Loucy (cell line): ENCODE results near the gene NCOR2.

Experiments
- H2AFZ ChIP-seq: fragments of 200-600 bp; sonication (generic); 2 replicates; pipeline ENCODE4 v1.6.0; 2016; ENCODE audit warnings: antibody characterized with exemption, mild to moderate bottlenecking, low read length, moderate library complexity
- H3F3A ChIP-seq: fragments of 200-600 bp; 2 replicates; pipeline ENCODE4 v1.6.0; 2016; ENCODE audit warnings: antibody characterized with exemption, low read depth, mild to moderate bottlenecking
- H3K27me3 ChIP-seq: fragments of 200-600 bp; sonication (generic); 2 replicates; pipeline ENCODE4 v1.6.1; 2014; ENCODE audit warnings: low read length, mild to moderate bottlenecking; ENCODE audit not compliant: insufficient read depth, poor library complexity, severe bottlenecking
- H3K36me3 ChIP-seq: fragments of 200-600 bp; sonication (generic); 2 replicates; pipeline ENCODE4 v1.6.1; 2016; ENCODE audit warnings: low read length; ENCODE audit not compliant: insufficient read depth
- H3K4me1 ChIP-seq: fragments of 200-600 bp; sonication (generic); 2 replicates; pipeline ENCODE4 v1.5.1; 2014; ENCODE audit warnings: low read length, mild to moderate bottlenecking; ENCODE audit not compliant: insufficient read depth, poor library complexity, severe bottlenecking
- H3K4me2 ChIP-seq: fragments of 200-600 bp; sonication (generic); 2 replicates; pipeline ENCODE4 v1.6.0; 2014; ENCODE audit warnings: antibody characterized with exemption, low read length, low read depth, mild to moderate bottlenecking; ENCODE audit not compliant: poor library complexity, severe bottlenecking
- H3K4me3 ChIP-seq: fragments of 200-600 bp; sonication (generic); 2 replicates; pipeline ENCODE4 v1.5.1; 2014; ENCODE audit warnings: low read length, mild to moderate bottlenecking, mixed read lengths; ENCODE audit not compliant: poor library complexity, severe bottlenecking
- H3K79me2 ChIP-seq: fragments of 200-600 bp; sonication (generic); 2 replicates; pipeline ENCODE4 v1.6.1; 2014; ENCODE audit warnings: low read length; ENCODE audit not compliant: insufficient read depth
- H3K9ac ChIP-seq: fragments of 200-600 bp; sonication (generic); 2 replicates; pipeline ENCODE4 v1.6.0; 2014; ENCODE audit warnings: mild to moderate bottlenecking, low read depth, low read length, moderate library complexity; ENCODE audit not compliant: poor library complexity, severe bottlenecking
- H3K9me2 ChIP-seq: fragments of 200-600 bp; sonication (generic); replicated peaks from 2 replicates; pipeline ENCODE4 v1.6.1; 2016; ENCODE audit warnings: low read depth, low read length, mixed read lengths
- H3K9me3 ChIP-seq: fragments of 200-600 bp; sonication (generic); 2 replicates; pipeline ENCODE4 v1.6.1; 2014; ENCODE audit warnings: mild to moderate bottlenecking, antibody characterized with exemption, low read length, low read depth; ENCODE audit not compliant: insufficient read depth
- H4K20me1 ChIP-seq: fragments of 200-600 bp; sonication (generic); 2 replicates; pipeline ENCODE4 v1.6.0; 2014; ENCODE audit warnings: antibody characterized with exemption, low read length, mild to moderate bottlenecking; ENCODE audit not compliant: insufficient read depth, poor library complexity, severe bottlenecking
- CTCF ChIP-seq: fragments of 200-600 bp; sonication (generic); conservative IDR thresholded peaks from 2 replicates; pipeline ENCODE4 v1.5.1; 2014; ENCODE audit warnings: mild to moderate bottlenecking, antibody characterized with exemption, low read length
- EZH2phosphoT487 ChIP-seq: fragments of 200-600 bp; IDR thresholded peaks from 2 replicates; pipeline ENCODE4 v1.6.1; 2018; ENCODE audit warnings: antibody characterized with exemption, mild to moderate bottlenecking, moderate library complexity, borderline replicate concordance

NCOR2 gene

GRCh38 chr12:124525927-124526692, 41.3 kb downstream of the NCOR2 start:
- H3F3A ChIP-seq: no peaks in the 10 kb centered on the region
- H3K27me3 ChIP-seq: no peaks in the 10 kb centered on the region
- no peak overlapping the region for H2AFZ ChIP-seq
- H3K9me3 ChIP-seq: no peaks in the 10 kb centered on the region
- no peak overlapping the region for H3K9ac ChIP-seq
- peaks cover 25% of the 10 kb centered on the region for H4K20me1 ChIP-seq
- H3K79me2 ChIP-seq: peaks cover 68% of the 10 kb centered on the region
- no peak for TF ChIP-seq EZH2phosphoT487
- TF ChIP-seq CTCF: no peak
- no peak overlapping the region for H3K4me2 ChIP-seq
- no peaks in the 10 kb centered on the region for H3K9me2 ChIP-seq
- H3K4me1 ChIP-seq: no peaks in the 10 kb centered on the region
- H3K4me3 ChIP-seq: no peak overlapping the region
- H3K36me3 ChIP-seq: no peaks in the 10 kb centered on the region; the same call in 1 of the 2 replicates

GRCh38 chr12:124525455-124525854, 42.0 kb downstream of the NCOR2 start:
- H3K4me1 ChIP-seq: no peaks in the 10 kb centered on the region
- H3F3A ChIP-seq: no peaks in the 10 kb centered on the region
- no peak overlapping the region for H3K4me2 ChIP-seq
- H3K9me3 ChIP-seq: no peaks in the 10 kb centered on the region
- H3K9ac ChIP-seq: no peak overlapping the region
- H3K36me3 ChIP-seq: no peaks in the 10 kb centered on the region; the same call in 1 of the 2 replicates
- H3K4me3 ChIP-seq: no peak overlapping the region
- TF ChIP-seq EZH2phosphoT487 (no peak), CTCF (no peak)
- no peaks in the 10 kb centered on the region for H3K27me3 ChIP-seq
- H2AFZ ChIP-seq: no peak overlapping the region
- H3K9me2 ChIP-seq: no peaks in the 10 kb centered on the region
- H3K79me2 ChIP-seq: peaks cover 63% of the 10 kb centered on the region
- H4K20me1 ChIP-seq: peaks cover 25% of the 10 kb centered on the region

GRCh38 chr12:124524231-124524925, 43.0 kb downstream of the NCOR2 start:
- no peaks in the 10 kb centered on the region for H3K9me3 ChIP-seq
- H2AFZ ChIP-seq: no peak overlapping the region
- peaks cover 65% of the 10 kb centered on the region for H3K79me2 ChIP-seq
- H3K4me1 ChIP-seq: no peaks in the 10 kb centered on the region
- H3K4me2 ChIP-seq: no peak overlapping the region
- H3K27me3 ChIP-seq: no peaks in the 10 kb centered on the region
- no peaks in the 10 kb centered on the region for H3K9me2 ChIP-seq
- no peak for TF ChIP-seq EZH2phosphoT487
- TF ChIP-seq CTCF: no peak
- no peaks in the 10 kb centered on the region; the same call in 1 of the 2 replicates for H3K36me3 ChIP-seq
- peaks cover 30% of the 10 kb centered on the region for H4K20me1 ChIP-seq
- no peaks in the 10 kb centered on the region for H3F3A ChIP-seq
- H3K4me3 ChIP-seq: no peak overlapping the region
- H3K9ac ChIP-seq: no peak overlapping the region
